Stimulated activated CD4-positive, alpha-beta T cell treated with anti-CD3 and anti-CD28 coated beads, Interleukin-1b, Interleukin-23, amount 100 ng/mL, for 24 hours (primary cell): Measurements from ENCODE around the gene CEP85.
A peak's percentile ranks its signal among the peaks of the same experiment; 100 is the strongest.

Source experiments
- DNase-seq, 4 experiments: peaks; one replicate each; pipeline ENCODE4 v3.0.0-alpha.2; 2020; ENCODE audit warnings: low read depth in 4 of 4, low spot score in 1 of 4

The CEP85 gene

GRCh38 chr1:26276432-26276838 lies 42.4 kb downstream of the CEP85 start:
- no peak for DNase-seq

- DNase-seq, result no peak
Observed at GRCh38 chr1:26277261-26277661, 43.3 kb downstream of the CEP85 start.

GRCh38 chr1:26277719-26278118 lies 43.7 kb downstream of the CEP85 start:
- no peak for DNase-seq

- no peak for DNase-seq
Observed at GRCh38 chr1:26278303-26278702, 44.3 kb downstream of the CEP85 start.

- no peak for DNase-seq
Observed at GRCh38 chr1:26278724-26279455, 44.9 kb downstream of the CEP85 start.

GRCh38 chr1:26279456-26280332 lies 45.7 kb downstream of the CEP85 start, which contains the start of gene SH3BGRL3:
Gene SH3BGRL3, plus strand, starts transcription at chr1:26280086. Its CDS starts 70 bp downstream, at chr1:26280156.
- peak; percentile 56 to 83 (median 70) for DNase-seq

GRCh38 chr1:26280333-26281042 lies 46.5 kb downstream of the CEP85 start:
- no peak for DNase-seq

GRCh38 chr1:26281091-26281958 lies 47.3 kb downstream of the CEP85 start:
- DNase-seq, result no peak

GRCh38 chr1:26281971-26282370 lies 48.0 kb downstream of the CEP85 start:
- no peak for DNase-seq

GRCh38 chr1:26282401-26282918 lies 48.5 kb downstream of the CEP85 start:
- DNase-seq, result no peak

- DNase-seq, result no peak
Observed at GRCh38 chr1:26283279-26283853, 49.4 kb downstream of the CEP85 start.

- DNase-seq, result no peak
Observed at GRCh38 chr1:26283871-26284596, 50.0 kb downstream of the CEP85 start.

- peak; percentile 83 to 97 (median 93) for DNase-seq
Observed at GRCh38 chr1:26284597-26285347, 50.8 kb downstream of the CEP85 start.

- no peak for DNase-seq
Observed at GRCh38 chr1:26285366-26286063, 51.5 kb downstream of the CEP85 start.

- no peak for DNase-seq
Observed at GRCh38 chr1:26286064-26286416, 52.0 kb downstream of the CEP85 start.

GRCh38 chr1:26287033-26287711 lies 53.2 kb downstream of the CEP85 start:
- no peak for DNase-seq

GRCh38 chr1:26287811-26288210 lies 53.8 kb downstream of the CEP85 start:
- DNase-seq, result no peak
